Activated CD4-positive, alpha-beta T cell treated with anti-CD3 and anti-CD28 coated beads for 1 hour (primary cell): ENCODE results near the gene CLHC1.
"Not testable (repeated sequence)": the region's sequence is repeated elsewhere in the genome, so short reads cannot be mapped to it uniquely, and the experiment has no call there.

Experiments used
- DNase-seq: peaks from one replicate; pipeline ENCODE4 v3.0.0-alpha.2; 2020

Gene CLHC1

GRCh38 chr2:55231546-55232083 lies 478 bp downstream of the CLHC1 start:
- DNase-seq = no peak

DNA sequence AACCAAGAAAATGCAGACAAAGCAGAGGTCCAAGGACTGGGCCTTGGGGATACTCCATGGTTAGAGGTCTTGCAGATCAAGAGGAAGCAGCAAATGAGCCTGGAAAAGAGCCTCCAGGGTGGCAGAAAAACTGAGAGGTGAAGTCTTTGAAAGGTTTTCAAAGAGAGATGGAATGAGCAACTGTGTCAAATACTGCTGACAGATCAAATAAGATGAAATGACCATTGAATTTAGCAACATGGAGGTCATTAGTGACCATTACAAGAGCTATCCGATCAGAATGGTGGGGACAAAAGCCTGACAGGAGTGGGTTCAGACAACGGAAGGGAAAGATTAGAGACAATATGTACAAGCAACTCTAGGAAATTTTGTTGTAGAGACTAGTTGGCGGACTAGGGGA lies 1.5 kb downstream of the CLHC1 start:
- no peak for DNase-seq

DNA sequence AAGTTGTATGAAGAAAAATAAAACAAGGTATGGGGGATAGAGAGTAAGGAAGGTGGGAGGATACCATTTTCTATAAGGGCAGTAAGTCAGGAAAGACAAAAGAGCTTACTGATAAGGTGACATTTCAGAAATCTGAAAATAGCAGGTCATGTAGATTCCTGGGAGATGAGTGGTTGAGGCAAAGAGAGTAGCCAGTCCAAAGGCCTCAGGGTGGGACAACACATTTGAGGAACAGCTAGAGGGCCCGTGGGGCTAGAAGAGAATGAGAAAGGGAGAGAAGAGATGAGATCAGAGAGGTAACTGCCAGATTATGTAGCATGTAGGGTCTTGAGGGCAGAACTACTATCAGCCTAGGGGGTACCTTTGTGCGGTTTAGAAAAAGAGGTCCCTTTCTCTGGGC lies 2.9 kb downstream of the CLHC1 start:
- no peak for DNase-seq

DNA sequence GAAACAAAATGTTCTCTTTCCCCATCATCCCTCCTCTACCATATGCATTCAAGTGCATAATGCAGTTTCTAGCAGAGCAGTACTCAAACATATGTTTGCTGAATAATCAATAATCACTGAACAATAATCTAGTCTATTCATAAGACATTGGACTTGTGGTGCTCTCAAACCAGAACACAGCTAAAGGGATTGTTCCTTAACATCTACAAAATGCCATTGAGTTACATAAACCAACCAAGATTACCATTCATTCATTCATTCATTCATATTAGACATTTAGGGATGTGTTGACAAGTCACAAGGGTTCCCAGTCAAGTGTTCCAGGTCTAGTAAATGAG lies 3.9 kb downstream of the CLHC1 start:
- DNase-seq = no peak

- not testable (repeated sequence) for DNase-seq
Measured at GRCh38 chr2:55227437-55228225, 4.5 kb downstream of the CLHC1 start.

DNA sequence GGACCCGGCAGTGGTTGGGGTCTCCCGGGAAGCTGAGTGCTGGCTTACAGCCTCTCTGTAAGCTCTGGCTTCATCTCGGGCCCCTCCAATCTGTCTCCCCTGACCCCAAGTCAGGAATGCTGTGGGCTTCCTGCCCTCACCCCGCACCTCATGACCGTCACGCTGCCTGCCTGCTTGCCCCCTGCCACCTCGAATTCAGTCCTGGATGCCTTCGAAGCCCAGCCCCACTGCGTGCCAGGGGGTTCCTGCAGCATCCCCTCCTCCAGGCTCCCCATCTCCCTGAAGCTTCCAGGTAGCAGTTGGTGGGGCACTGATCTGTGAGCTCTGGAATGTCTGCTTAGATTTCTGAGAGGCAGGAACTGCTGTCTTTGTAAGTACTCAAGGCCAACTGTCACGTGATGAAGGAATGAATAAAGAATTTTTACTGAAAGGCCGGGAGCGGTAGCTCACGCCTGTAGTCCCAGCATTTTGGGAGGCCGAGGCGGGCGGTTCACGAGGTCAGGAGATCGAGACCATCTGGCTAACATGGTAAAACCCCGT lies 6.5 kb downstream of the CLHC1 start:
- DNase-seq = no peak

- DNase-seq = no peak
Measured at GRCh38 chr2:55224761-55225261, 7.3 kb downstream of the CLHC1 start.

GRCh38 chr2:55223958-55224760 lies 7.9 kb downstream of the CLHC1 start:
- DNase-seq = no peak

DNA sequence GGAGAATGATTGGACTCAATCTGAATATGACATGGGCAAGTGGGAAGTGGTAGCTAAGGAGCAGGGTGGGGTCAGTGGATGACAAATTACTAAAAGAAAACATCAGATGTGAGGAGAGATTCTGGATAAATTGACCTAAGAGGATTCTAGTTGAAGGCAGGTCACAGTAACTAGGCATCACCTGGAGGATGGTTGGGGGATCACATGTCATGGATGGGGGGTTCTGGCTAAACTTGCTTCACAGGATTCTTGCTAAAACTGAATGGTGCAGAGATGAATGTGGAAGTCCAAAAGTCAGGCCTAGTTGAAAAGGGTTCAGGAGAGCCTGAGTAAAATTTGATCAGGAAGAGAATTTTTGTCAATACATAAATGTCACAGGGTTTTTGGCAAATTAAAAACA lies 18.3 kb downstream of the CLHC1 start:
- DNase-seq = no peak

DNA sequence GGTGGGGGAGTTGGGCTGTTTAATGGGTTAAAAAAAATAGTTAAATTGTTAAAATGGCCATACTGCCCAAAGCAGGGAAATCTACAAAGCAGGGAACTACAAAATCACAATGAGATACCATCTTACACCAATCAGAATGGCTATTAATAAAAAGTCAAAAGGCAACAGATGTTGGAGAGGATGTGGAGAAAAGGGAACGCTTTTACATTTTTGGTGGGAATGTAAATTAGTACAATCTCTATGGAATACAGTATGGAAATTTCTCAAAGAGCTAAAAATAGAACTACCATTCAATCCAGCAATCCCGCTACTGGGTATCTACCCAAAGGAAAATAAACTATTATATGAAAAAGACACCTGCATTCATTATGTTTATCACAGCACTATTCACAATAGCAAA lies 27.1 kb downstream of the CLHC1 start:
- no peak for DNase-seq

- DNase-seq = no peak
Measured at GRCh38 chr2:55204536-55204935, 27.6 kb downstream of the CLHC1 start.

DNA sequence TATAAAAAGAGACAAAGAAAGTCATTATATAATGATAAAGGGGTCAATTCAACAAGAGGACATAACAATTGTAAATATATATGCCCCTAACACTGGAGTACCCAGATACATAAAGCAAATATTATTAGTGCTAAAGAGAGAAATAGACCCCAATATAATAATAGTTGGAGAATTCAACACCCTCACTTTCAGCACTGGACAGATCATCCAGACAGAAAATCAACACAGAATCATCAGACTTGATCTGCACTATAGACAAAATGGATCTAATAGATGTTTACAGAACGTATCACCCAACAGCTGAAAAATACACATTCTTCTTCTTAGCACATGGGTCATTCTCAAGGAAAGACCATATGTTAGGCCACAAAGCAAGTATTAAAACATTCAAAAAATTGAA lies 31.7 kb downstream of the CLHC1 start:
- DNase-seq = no peak

GRCh38 chr2:55196526-55196925 lies 35.6 kb downstream of the CLHC1 start:
- DNase-seq = no peak

DNA sequence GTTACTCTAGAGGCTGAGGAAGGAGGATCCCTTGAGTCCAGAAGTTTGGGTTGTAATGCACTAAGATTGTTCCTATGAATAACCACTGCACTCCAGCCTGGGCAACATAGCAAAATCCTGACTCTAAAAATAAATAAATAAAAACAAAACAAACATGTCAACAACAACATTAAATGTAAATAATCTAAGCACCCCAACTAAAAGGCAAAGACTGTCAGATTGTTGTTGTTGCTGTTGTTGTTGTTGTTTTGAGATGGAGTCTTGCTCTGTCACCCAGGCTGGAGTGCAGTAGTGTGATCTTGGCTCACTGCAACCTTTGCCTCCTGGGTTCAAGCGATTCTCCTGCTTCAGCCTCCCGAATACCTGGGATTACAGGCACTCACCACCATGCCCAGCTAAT lies 40.2 kb downstream of the CLHC1 start:
- not testable (repeated sequence) for DNase-seq

GRCh38 chr2:55186837-55187236 lies 45.3 kb downstream of the CLHC1 start:
- not testable (repeated sequence) for DNase-seq

DNA sequence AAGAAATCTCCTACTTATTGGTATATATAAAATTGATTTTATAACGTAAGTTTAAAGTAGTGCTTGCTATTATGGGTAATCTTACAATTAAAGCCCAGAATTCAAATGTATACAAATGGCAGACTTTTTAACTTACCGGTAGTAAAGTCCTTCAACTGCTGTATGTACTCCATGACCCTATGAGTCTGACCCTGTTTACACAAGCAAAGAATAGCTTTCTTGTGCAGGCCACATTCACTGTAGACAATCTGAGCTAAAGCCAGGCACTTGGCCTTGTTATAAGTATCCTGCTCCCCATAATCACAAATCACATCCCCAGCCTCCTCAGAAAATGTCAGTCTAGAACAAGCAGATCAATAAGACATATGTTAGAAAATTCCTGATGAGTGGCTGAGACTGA lies 51.7 kb downstream of the CLHC1 start:
- no peak for DNase-seq

DNA sequence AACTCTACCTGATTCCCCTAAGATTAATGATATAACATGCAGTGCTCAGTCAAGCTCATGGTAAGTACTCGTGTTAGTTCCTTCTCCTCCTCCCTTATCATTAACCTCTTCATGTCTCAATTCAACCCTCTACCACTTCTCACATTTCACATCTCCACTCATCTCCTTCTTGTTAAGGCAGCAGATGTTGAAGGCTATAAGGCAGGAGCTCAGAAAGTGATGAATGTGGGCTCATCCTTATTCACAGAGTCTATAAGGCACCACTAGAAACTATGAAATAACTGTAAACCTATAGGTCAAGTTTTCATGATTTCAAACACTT lies 56.0 kb downstream of the CLHC1 start:
- no peak for DNase-seq

GRCh38 chr2:55175254-55176093 lies 56.6 kb downstream of the CLHC1 start:
- DNase-seq = no peak

- no peak for DNase-seq
Measured at GRCh38 chr2:55173438-55174054, 58.5 kb downstream of the CLHC1 start.

DNA sequence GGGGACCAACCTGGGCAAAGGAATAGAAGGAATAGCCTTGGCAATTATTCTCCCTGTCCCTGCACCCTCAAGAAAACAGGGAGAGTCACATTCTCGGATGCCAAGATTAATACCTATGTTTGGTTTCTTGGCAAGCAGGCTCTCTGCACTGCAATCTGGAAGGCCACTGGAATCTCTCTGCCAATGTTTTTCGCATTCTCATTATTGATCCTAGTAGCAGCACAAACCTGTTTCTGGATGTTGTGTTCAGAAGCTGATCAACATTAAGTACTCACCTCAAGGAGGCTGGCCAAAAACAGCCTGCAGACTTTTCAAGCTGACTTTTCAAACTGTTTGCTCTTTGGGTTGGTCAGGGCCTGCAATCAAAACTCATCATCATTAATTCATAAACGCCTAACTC lies 62.2 kb downstream of the CLHC1 start:
- DNase-seq = no peak

DNA sequence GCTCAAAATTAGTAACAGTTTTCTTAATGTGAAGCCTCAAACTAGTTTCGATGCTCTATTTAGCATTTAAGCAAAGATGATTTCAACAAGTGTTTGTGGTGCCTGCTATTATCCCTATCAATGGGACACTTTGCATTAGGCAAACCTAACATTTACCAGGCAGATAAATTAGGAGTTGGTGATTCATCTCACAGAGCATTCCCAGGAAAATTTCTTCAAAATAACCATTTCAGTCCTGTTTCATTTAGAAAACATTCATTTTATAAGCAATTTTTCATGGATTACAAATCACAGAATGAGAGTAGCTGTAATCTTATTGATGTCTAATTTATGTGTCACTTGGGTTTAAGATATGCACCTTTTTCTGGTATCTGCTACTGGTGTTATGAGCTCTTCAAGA lies 62.7 kb downstream of the CLHC1 start:
- DNase-seq = no peak
